ENCODE data around the gene HOXA6. TPM values are rescaled to one million over a fixed set of nuclear protein-coding genes. Genes with fewer than 3 reads are reported as not detected.

Gene HOXA6
- polyA plus RNA-seq, 1 donor from 2014 or later = 0.39 TPM

DNA sequence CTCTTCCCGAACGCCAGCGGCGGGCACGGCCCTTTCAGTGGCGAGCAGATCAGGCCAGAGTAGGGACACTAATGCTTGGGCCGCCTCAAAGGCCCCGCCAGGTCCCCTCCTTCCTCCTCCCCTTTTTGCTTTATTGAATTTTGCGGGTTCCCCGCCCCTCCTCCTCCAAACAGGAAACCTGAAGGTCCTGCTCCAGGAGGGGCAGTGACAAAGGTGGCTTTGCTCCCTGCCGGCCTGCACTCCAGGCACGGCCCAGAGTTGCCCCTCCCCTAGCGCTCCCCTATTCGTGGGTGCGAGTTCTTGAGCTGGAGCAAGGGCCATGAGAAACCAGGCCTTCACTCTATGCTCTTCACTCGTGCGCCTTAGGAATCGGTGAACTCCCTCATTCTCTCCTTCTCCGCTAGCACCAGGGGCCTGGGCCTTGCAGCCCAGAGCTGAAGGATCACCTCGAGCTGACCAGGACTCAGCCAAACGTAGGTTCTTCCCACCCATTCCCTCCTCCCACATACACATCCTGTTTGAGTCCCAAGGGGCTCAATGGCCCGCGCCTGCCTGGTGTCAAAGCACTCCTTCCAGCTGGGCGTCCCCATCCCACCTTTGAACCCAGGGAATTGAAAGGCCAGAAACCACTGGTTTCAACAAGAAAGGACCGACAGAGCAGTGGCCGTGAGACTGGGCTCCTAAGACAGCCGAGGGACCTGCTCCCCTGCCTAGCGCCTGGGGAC, 619 bp upstream of the HOXA6 start:
- no peaks in the 10 kb centered on the region for H3K36me3 Mint-ChIP-seq
- H3K27me3 Mint-ChIP-seq = peaks cover 63% of the 10 kb centered on the region
- H3K4me1 Mint-ChIP-seq = peaks cover 14 to 23% (median 20%) of the 10 kb centered on the region in 3 donors
- peak overlapping the region; percentile 83 to 98 (median 91) for H3K27ac Mint-ChIP-seq
- no peaks in the 10 kb centered on the region for H3K9me3 Mint-ChIP-seq
- peak overlapping the region; percentile 78 to 90 (median 88) for H3K4me3 Mint-ChIP-seq

DNA sequence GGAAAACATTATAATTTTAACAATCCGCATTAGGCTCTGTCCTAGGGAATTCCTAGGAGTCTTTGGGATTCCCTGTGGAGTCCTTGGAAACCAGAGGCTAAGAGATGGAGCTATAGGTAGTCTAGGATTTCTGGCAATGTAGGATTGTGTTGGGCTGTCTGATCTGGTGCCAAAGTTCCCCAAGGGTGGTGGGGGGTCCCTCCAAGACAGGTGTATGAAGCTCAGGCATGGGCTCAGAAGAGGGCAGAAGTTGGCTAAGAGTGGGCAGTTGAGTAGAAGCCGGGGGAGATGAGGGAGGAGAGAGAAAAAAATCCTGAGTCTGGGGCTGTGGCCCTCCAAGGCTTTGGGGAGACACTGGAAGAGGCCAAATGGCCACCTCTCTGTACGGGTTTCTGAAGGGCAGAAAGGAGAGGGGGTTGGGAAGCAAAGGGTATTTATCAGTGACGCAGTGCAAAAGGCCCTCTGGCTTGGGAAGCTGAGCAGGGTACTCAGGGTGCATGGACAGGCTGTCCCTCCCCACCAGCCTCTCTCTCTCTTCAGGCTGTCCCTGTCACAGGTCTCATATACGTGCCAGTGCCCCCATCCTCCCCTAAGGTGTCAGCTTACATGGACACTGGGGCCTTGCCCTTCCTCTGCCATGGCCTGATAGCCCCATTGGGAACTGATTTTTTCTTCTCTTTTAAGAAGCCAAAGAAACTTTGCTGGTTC, 929 bp downstream of the HOXA6 start:
- peaks cover 15 to 21% (median 19%) of the 10 kb centered on the region in 3 donors for H3K4me1 Mint-ChIP-seq
- no peaks in the 10 kb centered on the region for H3K9me3 Mint-ChIP-seq
- no peaks in the 10 kb centered on the region for H3K36me3 Mint-ChIP-seq
- peak overlapping the region in 2 of 3 donors; percentile 59 to 98 for H3K27ac Mint-ChIP-seq
- H3K27me3 Mint-ChIP-seq = peaks cover 52% of the 10 kb centered on the region
- peak overlapping the region in 2 of 4 donors; percentile 43 to 89 for H3K4me3 Mint-ChIP-seq

DNA sequence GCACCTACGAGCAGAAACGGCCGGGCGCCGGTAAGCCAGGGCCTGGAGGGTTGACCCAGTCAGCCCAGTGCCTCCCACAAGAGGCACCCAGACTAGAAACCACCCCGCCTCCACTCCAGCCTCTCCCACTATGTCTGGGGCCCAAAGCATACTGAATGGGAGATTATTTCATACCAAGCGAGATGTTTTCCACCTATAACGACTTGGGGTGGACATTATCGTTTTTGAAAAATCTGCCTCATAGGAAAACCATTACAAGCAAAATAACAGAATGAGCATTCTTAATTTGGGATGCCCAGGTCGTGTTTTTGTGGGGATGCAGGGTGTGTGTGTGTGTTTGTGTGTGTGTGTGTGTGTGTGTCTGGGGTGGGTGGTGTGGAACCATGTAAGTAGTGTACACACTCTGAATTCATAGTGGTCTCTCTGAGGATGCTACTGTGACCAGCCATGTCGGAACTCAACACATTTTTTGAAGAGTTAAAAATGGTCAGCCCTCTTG, 1.6 kb downstream of the HOXA6 start:
- peaks cover 8 to 14% (median 13%) of the 10 kb centered on the region in 3 donors for H3K4me1 Mint-ChIP-seq
- peak overlapping the region in 1 of 4 donors; percentile 89 for H3K4me3 Mint-ChIP-seq
- H3K36me3 Mint-ChIP-seq = no peaks in the 10 kb centered on the region
- peak overlapping the region in 2 of 3 donors; percentile 78 to 98 for H3K27ac Mint-ChIP-seq
- H3K9me3 Mint-ChIP-seq = no peaks in the 10 kb centered on the region
- H3K27me3 Mint-ChIP-seq = peaks cover 45% of the 10 kb centered on the region

DNA sequence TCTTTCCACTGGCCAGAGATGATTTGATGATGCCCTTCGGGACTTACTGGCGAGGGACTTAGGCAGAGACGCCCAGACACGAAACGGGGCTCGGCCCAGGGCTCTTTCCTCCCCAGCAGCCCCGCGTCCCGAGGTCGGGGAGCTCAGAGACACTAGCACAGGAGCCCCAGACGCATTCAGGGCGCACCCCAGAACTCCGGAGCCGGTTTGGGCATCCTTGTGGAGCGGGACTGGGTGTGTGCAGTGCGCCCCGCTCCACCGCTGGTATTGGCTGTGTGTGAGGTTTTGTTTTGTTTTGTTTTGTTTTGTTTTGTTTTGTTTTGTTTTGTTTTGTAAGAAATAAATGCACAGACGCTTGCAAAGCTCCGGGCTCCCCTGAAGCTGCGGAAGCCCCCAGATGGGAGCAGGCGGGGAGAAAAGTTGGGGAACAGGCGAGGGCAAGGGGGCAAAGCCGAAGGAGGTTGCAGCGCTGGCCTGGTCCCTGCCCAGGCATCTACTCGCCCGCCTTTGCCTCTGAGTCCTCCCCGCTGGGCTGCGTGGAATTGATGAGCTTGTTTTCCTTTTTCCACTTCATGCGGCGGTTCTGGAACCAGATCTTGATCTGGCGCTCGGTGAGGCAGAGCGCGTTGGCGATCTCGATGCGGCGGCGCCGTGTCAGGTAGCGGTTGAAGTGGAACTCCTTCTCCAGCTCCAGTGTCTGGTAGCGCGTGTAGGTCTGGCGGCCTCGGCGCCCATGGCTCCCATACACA, 2.2 kb downstream of the HOXA6 start:
- no peak overlapping the region for H3K4me3 Mint-ChIP-seq
- H3K9me3 Mint-ChIP-seq = no peaks in the 10 kb centered on the region
- H3K36me3 Mint-ChIP-seq = no peaks in the 10 kb centered on the region
- peaks cover 7 to 12% (median 9%) of the 10 kb centered on the region in 3 donors for H3K4me1 Mint-ChIP-seq
- H3K27me3 Mint-ChIP-seq = peaks cover 42% of the 10 kb centered on the region
- peak overlapping the region in 2 of 3 donors; percentile 78 to 98 for H3K27ac Mint-ChIP-seq

DNA sequence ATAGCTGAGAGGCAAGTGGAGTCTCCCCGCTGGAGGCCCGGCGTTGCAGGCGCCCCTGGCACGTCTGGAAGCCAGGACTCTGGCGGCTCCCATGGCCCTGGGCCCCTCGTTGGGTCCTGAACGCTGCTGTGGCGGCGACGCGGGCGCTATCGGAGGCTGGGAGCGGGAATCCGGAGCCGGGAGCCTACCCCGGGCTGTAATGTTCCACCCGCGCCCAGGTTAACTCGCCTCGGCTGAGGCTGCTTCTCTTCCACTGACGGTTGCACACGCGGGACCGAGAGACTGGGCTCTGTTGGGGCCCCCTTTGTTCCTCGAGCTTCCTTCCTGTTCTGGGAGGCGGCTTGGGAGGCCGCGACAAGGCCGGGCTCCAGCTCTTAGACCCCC, 2.8 kb downstream of the HOXA6 start:
- H3K4me1 Mint-ChIP-seq = peaks cover 7 to 12% (median 9%) of the 10 kb centered on the region in 3 donors
- H3K27ac Mint-ChIP-seq = peak overlapping the region in 2 of 3 donors; percentile 48 to 78
- H3K36me3 Mint-ChIP-seq = no peaks in the 10 kb centered on the region
- no peaks in the 10 kb centered on the region for H3K9me3 Mint-ChIP-seq
- H3K27me3 Mint-ChIP-seq = peaks cover 40% of the 10 kb centered on the region
- H3K4me3 Mint-ChIP-seq = peak overlapping the region in 1 of 4 donors; percentile 25

DNA sequence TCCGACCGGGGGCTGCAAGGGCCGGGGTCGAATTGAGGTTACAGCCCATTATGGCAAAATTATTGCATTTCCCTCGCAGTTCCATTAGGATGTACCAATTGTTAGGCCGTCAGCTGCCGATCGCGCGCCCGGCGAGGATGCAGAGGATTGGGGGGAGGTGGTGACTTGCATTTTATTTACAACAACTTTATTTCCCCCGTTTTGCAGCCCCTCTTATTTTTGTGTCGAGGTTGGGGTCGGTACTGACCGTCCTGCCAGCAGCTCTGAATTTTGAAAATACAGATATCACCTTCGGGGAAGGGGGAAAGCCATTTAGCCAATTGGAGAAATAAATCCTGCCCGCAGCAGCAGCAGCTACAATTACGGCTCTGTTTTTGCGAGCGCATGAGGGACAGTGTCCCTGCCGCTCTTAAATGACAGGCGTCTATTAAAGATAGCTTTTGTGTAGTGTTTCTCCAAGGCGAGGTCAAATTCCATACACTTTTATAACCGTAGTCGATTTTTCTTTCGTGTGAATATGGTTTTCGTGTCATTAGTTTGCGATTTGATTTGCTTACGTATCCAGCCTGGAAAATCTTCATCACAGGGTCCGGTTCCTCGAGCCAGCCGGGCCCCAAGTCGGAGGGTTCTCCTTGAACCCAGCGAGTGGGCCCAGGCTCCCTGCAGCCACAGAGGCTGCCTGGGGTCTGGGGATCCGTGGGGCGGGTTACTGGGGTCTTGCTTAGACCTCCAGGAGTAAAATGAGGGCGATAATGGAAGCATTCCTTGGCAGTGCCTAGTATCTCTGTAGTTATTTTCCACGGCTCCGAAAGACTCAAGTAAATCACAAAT, 3.4 kb downstream of the HOXA6 start:
- Mint-ChIP-seq H3K36me3 (no peaks in the 10 kb centered on the region), H3K4me1 (peaks cover 7 to 12% (median 9%) of the 10 kb centered on the region in 3 donors), H3K27ac (no peak overlapping the region), H3K4me3 (peak overlapping the region in 2 of 4 donors; percentile 25 to 83), H3K9me3 (no peaks in the 10 kb centered on the region), H3K27me3 (peaks cover 36% of the 10 kb centered on the region)

DNA sequence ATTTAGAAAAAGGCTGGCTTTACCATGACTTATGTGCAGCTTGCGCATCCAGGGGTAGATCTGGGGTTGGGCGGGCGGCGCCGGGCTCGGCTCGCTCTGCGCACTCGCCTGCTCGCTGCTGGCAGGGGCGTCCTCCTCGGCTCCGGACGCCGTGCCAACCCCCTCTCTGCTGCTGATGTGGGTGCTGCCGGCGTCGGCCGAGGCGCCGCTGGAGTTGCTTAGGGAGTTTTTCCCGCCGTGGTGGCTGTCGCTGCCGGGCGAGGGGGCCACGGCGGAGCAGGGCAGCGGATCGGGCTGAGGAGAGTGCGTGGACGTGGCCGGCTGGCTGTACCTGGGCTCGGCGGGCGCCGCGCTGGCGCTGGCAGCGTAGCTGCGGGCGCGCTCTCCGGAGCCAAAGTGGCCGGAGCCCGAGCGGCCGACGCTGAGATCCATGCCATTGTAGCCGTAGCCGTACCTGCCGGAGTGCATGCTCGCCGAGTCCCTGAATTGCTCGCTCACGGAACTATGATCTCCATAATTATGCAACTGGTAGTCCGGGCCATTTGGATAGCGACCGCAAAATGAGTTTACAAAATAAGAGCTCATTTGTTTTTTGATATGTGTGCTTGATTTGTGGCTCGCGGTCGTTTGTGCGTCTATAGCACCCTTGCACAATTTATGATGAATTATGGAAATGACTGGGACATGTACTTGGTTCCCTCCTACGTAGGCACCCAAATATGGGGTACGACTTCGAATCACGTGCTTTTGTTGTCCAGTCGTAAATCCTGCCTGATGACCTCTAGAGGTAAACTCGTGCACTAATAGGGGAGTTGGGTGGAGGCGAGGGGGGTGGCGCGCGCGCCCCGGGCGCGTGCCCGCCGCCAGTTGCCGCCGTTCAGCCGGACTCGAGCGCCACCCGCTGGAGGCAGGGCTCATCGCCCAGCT, 4.3 kb downstream of the HOXA6 start, which contains the start of gene HOXA5:
HOXA5 (minus strand) TSS at position 659 of the 927 bp plus-strand sequence; CDS start at position 585, 74 bp downstream.
- Mint-ChIP-seq H3K4me1 (peaks cover 4 to 9% (median 9%) of the 10 kb centered on the region in 3 donors), H3K36me3 (no peaks in the 10 kb centered on the region), H3K4me3 (peak within 1 kb of the TSS; percentile 63 to 83 (median 78)), H3K9me3 (no peaks in the 10 kb centered on the region), H3K27me3 (peaks cover 28% of the 10 kb centered on the region), H3K27ac (no peak within 1 kb of the TSS)

DNA sequence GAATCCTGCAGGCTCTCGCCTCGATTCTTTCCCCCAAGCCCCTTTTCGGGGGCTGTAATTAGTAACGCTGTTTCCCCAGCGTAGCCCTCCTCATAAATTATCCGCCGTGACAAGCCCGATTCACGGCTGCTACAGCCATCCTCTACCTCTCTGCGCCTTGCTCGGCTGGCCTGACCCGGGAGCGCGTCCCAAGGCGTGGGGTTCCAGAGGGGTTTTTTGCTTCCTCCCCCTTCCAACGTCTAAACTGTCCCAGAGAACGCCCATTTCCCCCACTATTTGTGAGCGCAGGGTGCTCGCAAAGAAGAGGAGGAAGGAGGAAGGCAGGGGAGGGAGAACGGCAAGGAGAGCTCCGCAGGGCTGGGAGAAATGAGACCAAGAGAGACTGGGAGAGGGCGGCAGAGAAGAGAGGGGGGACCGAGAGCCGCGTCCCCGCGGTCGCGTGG, 5.0 kb downstream of the HOXA6 start:
- H3K36me3 Mint-ChIP-seq = no peaks in the 10 kb centered on the region
- peak overlapping the region in 3 of 4 donors; percentile 39 to 82 (median 49) for H3K4me3 Mint-ChIP-seq
- H3K27ac Mint-ChIP-seq = no peak overlapping the region
- H3K4me1 Mint-ChIP-seq = peaks cover 3 to 4% (median 4%) of the 10 kb centered on the region in 3 donors
- H3K27me3 Mint-ChIP-seq = peaks cover 23% of the 10 kb centered on the region
- no peaks in the 10 kb centered on the region for H3K9me3 Mint-ChIP-seq

DNA sequence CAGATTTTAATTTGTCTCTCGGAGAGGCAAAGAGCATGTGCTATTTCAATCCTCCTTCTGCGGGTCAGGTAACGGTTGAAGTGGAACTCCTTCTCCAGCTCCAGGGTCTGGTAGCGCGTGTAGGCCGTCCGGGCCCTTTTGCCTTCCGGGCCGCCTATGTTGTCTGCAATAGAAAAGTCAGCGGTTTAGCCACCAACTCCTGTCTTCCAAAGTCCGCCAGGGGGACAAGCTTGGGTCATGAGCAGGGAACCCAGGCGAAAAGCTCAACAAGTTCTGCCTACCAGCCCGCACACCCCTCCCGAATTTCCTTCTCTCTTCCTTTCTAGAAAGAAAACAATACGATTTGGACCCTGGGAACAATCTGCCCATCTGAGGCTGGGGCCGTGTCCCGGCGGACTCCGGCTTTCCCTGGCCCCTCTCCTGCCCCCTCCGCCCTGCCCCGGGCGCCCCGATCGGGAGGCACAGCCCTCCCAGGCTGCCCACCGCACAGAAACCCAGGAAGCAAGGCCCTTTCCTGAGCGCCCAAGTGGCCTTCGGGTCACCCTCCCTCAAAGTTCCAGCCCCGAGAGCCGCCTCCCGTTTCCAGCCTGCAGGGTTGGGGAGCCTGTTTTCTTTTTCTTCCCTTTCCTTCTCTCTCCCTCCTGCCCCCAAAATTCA, 5.5 kb downstream of the HOXA6 start:
- no peaks in the 10 kb centered on the region for H3K36me3 Mint-ChIP-seq

DNA sequence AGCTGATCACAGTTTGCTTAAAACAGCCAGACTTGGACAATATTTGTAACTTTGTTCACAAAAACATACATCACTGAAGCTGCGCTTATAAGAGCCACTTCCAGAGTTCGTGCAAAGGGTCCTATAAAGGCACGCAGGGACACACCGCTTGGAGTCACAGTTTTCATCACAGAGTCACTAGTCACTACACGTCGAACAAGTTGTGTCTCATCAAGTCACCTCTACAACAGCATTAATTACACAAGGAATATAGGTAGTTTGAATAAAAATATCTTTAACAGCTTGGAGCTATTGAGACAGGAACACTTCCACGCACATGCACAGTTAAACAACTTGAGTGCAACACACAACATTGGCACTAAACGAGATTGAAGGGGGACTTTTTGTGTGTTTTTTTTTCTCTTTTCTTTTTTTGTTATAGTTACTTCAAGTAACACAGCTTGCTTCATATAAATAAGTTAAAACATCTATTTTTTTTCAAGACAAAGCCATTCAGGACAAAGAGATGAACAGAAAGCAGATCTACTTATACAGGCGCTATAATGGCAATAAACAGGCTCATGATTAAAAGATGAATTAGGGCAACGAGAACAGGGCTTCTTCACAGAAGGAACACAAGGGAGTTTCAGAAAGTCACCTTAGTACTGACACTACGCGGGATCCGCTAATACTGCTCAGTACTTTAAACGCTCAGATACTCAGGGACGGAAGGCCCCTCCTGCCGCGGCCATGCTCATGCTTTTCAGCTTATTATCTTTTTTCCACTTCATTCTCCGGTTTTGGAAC, 6.2 kb downstream of the HOXA6 start:
- H3K9me3 Mint-ChIP-seq = no peaks in the 10 kb centered on the region
- H3K4me3 Mint-ChIP-seq = peak overlapping the region in 1 of 4 donors; percentile 12
- H3K27ac Mint-ChIP-seq = peak overlapping the region in 1 of 3 donors; percentile 9
- H3K4me1 Mint-ChIP-seq = peaks cover 0 to 2% (median under 1%) of the 10 kb centered on the region in 3 donors
- H3K27me3 Mint-ChIP-seq = peaks cover 10% of the 10 kb centered on the region
- no peaks in the 10 kb centered on the region for H3K36me3 Mint-ChIP-seq

More for the DNA sequence above, 5.5 kb downstream of the HOXA6 start:
- peaks cover 17% of the 10 kb centered on the region for H3K27me3 Mint-ChIP-seq
- peaks cover 0 to 4% (median 3%) of the 10 kb centered on the region in 3 donors for H3K4me1 Mint-ChIP-seq
- no peak overlapping the region for H3K4me3 Mint-ChIP-seq
- H3K9me3 Mint-ChIP-seq = no peaks in the 10 kb centered on the region
- peak overlapping the region in 1 of 3 donors; percentile 9 for H3K27ac Mint-ChIP-seq

DNA sequence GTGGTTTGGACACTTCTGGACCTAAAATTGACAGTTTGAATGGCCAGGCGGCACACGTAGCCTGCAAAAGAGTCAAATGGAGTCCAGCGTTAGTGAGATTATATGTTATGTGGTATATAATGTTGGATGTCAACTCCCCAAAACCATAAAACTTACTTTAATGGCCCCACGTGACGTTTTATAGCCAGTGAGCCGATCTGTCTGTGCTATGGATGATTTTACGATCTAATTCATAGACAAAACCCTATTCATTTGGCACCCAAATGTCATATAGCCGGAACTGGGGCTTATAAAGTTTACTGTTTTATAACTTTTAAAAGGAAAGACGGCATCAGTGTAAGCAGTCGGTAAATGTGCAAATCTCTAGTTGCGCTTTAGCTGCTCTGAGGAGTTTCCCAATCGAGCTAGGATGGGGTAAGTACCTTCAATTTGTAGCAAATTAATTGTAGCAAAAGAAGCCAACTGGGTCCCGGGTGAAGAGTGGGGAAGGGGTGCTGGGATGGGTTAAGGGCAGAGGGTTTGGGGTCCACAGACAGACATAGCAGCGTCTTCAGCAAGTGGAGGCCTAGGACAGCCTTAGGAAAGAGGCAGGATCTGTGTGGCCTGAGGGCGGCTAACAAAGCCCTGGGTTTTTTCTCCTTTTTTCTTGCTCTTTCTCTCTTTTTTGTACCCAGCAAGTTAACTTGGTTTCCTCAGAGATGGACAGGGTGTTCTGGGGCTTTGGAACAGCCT, 7.3 kb downstream of the HOXA6 start:
- no peak overlapping the region for H3K27ac Mint-ChIP-seq
- H3K9me3 Mint-ChIP-seq = no peaks in the 10 kb centered on the region
- peaks cover 13% of the 10 kb centered on the region for H3K27me3 Mint-ChIP-seq
- no peaks in the 10 kb centered on the region for H3K36me3 Mint-ChIP-seq
- no peak overlapping the region for H3K4me3 Mint-ChIP-seq
- H3K4me1 Mint-ChIP-seq = peaks cover 0 to 2% (median 0%) of the 10 kb centered on the region in 3 donors

Measured in IgD-negative memory B cell (primary cell).